DMS79 (cell line): ENCODE data around the gene MYT1.
"Not testable (repeated sequence)": the region's sequence is repeated elsewhere in the genome, so short reads cannot be mapped to it uniquely, and the experiment has no call there.

ENCODE experiments used
- DNase-seq: peaks from one replicate; lab custom pipeline; 2025; lab: John Stamatoyannopoulos, UW

Gene MYT1

DNA sequence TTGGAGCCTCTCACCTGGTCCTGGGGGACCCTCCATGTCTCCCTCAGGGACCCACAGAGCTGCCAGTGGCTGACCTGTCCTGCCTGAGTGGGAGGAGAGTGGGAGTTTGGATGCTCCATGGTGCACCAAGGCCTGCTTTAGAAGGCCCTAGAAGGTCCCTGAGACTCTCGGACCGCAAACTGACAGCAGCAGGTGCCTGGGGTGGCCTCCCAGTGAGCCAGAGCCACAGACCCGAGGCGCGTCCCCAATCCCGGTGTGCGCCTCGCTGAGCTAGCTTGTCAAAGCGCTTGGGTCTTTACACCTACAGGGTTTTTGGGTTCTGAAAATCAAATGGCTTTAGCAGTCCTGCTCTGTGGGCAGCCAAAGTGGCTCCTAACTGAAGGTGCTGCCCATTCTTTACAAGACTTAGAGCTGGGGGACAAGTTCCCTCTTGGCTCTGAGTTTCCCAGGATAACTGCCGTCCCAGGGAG, 4.9 kb downstream of the MYT1 start:
- DNase-seq: no peak

DNA sequence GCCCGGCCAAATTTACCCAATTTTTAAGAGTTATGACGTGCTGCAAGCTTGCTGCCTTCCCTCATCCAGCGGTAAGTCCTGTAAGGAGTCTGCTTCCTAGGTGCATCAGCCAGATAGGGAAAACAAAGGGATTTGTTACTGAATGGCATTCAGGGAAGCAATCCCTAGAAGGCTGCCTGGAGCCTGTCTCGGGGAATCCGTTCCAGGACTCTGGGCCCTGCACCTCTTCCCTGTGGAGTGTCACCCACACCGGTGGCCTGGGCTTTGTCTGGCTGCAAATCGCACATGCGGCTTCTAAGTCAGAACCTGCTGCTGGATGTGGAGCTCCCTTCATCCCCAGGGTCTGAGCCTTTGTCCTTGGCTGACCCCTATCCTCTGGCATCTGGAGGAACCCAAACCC, 7.0 kb downstream of the MYT1 start:
- no peak for DNase-seq

GRCh38 chr20:64173116-64173515, 8.9 kb downstream of the MYT1 start:
- no peak for DNase-seq

GRCh38 chr20:64176551-64176950, 12.3 kb downstream of the MYT1 start:
- no peak for DNase-seq

- no peak for DNase-seq
These were observed 12.7 kb downstream of the MYT1 start for GRCh38 chr20:64176971-64177370.

DNA sequence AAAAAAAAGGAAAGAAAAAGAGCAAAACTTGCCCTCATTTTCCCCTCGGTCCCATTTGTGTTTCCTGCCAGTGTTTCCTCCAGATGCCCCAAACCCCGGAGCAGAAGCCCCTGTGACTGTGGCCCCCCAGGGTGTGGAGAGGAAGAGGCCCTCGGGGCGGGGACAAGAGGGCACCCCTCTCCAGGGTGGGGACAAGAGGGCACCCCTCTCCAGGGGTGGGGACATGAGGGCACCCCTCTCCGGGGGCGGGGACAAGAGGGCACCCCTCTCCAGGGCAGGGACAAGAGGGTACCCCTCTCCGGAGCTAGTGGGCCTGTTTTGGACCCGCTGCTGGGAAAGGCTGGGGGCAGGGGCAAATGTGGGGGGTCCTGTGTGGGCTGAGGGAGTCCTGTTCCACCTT, 13.1 kb downstream of the MYT1 start:
- DNase-seq: no peak

DNA sequence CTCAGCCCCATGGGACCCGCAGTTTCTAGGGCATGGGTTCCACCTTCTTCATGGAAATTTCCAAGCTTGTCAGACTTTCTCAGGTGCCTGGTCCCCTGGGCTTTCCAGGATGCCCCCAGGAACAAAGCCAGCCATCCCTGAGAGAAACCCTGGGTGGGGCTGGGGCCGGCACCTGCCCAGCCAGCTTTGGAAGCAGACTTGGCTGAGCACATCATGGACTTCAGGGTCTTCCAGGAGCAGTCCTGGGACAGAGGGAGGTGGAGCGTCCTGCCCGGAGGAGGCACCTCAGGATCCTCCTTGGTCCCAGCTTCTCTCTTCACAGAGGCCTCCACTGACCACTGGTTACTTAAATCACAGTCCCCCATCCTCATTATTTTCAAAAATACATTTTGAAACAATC, 13.5 kb downstream of the MYT1 start:
- DNase-seq: no peak

GRCh38 chr20:64178925-64179324, 14.7 kb downstream of the MYT1 start:
- DNase-seq: not testable (repeated sequence)

DNA sequence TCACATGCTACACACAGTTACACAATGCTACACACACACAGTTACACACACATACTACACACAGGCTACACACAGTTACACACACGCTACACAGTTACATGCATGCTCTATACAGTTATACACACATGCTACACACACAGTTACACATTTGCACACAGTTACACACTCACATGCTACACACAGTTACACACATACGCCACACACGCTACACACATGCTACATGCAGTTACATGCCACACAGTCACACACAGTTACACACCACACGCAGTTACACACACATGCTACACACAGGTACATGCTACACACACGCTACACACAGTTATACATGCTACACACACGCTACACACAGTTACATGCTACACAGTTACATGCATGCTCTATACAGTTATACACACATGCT, 15.6 kb downstream of the MYT1 start:
- DNase-seq: no peak

GRCh38 chr20:64180673-64181072, 16.4 kb downstream of the MYT1 start:
- no peak for DNase-seq

DNA sequence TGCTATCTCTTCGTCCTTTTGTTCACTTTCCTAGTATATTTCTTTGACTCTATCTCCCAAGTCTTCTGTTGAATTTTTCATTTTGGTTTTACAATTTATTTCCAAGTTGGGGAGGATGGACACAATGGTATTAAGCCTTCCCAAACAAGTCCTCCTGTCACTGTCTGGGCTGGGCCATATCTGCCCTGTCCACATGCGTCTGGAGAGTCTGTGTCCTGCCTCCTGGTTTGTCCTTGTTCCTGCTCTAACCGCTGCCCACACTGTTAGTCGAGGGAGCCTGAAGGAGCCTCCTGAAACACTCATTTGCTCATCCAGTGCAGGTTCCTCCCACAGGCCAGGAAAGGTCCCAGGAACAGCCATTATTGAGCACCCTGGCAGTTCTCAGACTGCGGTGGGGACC, 17.1 kb downstream of the MYT1 start:
- DNase-seq: no peak

DNA sequence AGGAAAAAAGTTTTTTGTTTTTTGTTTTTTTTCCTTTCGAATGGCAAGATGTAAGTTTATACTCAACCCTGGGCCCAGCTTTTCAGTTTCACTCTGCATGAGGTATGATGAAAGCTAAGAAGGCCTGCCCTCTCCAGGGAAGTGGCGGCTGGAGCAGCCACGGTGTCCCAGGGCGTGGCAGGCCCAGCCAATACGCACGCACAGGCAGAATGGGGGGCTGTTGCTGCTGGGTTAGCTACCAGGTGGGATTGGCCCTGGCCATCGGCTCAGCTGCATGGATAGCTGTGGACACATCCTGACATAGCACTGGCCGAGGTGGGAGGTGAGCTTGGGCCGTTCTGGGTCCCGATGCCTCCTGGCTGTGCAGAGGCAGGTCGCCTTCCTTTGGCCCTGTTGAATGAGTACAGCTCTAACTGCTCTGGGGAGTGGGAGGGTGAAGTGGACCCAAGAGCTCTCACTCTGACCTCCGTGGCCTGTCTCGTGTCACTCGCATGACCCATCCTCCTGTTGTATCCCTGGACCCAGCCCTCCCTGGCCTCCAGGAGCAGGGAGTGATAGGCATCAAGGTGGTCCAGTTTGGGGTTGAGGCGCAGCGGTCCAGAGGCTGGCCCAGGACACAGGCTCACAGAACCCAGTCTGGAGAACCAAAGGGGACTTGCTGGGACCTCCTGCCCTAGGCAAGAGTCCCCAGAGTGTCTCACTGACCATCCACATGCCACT, 18.1 kb downstream of the MYT1 start:
- no peak for DNase-seq

DNA sequence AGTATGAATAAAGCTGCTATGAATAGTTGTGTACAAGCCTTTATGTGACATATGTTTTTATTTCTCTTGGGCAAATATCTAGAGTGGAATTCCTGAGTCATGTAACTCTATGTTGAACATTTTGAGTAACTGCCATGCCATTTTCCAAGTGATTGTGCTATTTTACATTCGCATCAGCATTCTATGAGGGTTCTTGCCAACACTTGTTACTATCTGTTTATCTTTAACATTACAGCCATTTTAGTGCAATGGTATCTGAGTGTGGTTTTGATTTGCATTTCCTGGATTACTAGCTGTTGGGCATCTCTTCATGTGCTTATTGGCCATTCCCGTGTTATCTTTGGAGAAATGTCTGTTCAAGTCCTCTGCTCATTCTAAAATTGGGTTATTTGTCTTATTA, 19.1 kb downstream of the MYT1 start:
- no peak for DNase-seq

DNA sequence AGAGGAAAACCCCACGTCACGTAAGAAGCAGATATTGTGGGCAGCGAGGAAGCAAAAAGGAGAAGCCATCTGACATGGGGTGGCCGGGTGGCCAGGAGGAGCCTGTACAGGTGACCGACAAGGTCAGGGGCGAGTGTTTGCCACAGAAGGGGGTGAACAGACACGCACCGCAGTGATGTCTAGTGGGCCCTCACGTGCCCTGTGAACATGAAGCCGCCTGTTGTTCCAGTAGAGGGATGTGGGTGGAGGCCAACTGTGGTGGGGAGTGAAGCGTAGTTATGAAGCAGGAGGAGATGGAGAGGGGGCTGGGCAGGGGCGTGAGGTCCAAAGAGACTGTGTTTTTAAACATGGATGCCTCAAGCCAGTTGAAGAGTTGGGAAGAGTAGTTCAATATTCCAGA, 20.5 kb downstream of the MYT1 start:
- DNase-seq: no peak

DNA sequence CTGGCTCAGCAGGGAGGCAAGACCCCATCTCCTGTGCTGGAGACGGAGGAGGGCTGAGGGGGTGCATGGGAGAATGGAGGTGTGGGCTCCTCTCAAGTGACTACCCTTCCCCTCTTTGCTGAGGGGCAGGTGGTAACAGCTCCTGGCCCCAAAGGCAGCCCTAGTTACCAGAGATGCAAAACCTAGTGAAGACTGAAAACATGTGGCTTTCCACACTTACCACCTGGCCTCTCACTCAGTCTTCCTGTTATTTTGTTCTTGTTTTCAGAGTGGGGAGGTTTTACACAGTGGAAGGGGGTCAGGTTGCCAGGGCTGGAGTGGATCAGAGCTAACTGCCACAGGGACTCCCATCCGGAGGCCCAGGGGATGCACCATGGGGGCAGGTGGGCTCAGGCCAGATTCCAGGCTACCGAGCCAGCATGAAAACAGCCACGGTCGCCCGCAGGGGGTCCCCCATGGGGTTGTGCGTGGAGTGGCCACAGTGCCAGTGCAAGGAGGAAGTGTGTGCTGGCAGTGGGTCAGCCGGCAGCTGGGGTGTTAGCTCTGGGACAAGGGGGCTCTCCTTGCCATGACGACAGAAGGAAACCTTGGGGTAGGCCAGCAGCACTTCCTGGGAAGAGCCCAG, 21.1 kb downstream of the MYT1 start:
- DNase-seq: no peak

DNA sequence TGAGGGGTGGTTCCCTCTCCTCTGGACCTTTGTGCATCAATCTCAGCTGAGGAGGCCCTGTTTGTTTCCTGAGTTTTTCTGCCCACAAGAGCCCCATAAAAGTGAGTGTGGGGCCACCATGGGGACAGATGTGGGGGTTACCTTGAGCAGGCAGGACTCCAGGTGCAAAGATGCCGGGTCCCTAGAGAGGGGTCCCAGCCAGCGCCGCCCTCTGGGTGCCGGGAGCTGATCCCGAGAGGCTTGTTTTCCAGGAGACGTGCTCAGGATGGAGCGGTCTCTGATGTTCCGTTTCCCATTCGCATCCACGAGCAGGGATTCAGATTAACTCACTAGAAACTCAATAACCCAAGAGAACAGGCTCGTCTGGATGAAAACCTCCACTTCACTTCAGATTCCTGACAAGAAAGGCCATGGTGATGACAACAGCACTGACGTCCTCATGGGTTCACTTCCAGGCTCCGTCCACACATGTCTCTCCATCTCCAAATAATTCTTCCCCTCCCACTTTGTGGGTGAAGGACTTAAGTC, 21.9 kb downstream of the MYT1 start:
- DNase-seq: no peak

- not testable (repeated sequence) for DNase-seq
These were observed 23.0 kb downstream of the MYT1 start for GRCh38 chr20:64187213-64187612.

DNA sequence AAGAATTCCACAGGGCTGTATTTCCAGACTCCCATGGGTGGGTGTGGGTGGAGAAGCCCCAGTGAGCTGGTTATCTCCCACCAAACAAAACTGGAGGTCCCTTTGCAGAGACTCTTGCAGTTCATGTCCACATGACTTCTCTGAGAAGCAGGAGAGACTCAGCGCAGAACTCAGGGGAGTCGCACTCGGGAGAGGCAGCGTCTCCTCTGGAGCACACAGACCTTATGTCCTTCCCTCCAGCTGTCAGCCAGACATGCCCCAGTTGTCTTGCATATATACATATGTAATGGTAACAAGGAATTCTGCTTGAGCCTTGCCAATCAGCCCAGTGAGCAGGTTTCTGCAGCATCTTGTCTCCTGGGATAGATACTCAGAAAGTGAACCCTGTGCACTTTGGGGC, 23.8 kb downstream of the MYT1 start:
- DNase-seq: no peak

DNA sequence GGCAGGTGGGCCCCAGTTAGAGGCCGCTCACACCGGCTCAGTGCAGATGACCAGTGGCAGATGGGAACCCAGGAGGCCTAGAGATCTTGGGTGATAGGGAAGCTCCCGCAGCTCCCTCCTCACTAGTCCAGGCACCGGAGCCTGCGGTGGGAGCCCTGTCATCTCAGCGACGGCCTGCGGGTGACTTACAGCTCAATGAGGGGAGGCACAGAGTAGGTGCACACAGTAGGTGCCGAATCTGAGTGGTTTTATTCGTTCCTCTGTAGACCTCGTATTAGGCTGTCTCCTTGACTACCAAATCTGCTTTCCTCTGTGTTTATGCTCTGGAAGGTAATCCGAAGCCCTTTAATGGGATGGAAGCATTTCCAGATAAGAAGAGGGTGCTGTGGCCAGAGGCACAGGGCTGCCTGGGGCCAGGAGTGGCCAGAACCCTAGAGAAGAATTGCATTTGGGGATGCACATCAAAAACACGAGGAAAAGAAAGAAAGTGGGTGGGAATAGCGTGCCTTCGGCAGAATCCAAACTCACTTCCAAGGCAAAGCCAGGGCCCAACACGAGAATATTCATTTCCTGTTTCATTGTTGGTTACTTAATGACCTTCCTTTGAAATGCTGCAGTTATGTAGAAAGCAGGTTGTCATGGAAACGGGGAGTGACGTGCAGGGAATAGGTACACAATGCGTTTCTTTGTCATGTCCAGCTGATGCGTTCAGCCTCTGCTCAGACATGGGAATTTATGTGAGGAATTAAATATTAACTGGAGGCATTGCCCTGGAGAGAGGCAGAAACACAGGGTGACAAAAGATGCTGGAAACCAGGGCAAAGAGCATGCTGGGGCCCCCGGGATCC, 24.7 kb downstream of the MYT1 start:
- DNase-seq: no peak

DNA sequence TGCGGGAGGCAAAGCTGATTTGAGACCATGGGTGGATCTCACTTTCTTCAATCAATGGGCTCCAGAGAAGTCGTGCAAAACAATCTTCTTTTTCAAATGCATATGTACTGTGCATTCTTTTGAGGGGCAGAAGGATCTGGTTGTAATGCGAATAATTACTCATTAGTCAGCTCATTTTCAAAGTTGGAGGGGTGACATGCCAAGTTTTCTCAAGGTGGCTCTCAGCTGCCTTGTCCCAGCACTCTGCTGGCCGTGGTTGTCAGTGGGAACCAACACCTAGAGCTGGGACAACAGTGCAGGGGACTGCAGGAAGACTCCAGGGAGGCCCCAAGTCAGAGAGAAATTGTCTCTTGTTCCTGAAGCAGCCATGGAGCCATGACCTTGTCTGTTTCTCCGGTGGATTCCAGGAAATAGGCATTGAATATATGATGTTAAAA, 25.3 kb downstream of the MYT1 start:
- DNase-seq: no peak

- no peak for DNase-seq
These were observed 25.7 kb downstream of the MYT1 start for GRCh38 chr20:64189986-64190385.

DNA sequence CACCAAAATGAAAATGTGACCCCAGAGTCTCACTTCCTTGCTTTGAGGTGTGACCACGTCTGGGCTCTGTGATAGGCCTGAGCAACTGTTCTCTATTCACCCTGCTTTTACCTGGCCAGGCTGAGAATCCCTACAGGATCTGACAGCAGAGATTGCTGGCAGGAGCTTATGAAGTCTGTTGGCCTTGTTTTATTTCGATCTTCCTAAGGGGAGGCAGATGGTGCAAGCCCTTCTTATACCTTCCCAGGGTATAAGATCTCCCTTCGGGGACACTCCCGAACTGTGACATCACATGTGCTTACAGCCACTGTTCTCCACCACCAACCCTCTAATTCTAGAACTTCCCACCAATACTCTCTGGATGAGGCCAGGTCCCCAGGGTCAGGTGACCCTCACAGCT, 26.8 kb downstream of the MYT1 start:
- DNase-seq: no peak

- no peak for DNase-seq
These were observed 28.2 kb downstream of the MYT1 start for GRCh38 chr20:64192406-64192805.
